ENCODE measurements around the gene AKAP10. TPM values are rescaled to one million over a fixed set of nuclear protein-coding genes. Genes with fewer than 3 reads are reported as not detected.

AKAP10 gene
- total RNA-seq, 5 donors from 2014 or later (not counting 1 experiment from before 2014, with no cell fraction given) = 43.3 to 61.3 (median 53.9) TPM

- Mint-ChIP-seq H3K4me1 (peaks cover 0 to 5% (median 5%) of the 10 kb centered on the region in 3 donors), H3K4me3 (no peak overlapping the region), H3K27ac (no peak overlapping the region), H3K9me3 (no peaks in the 10 kb centered on the region), H3K27me3 (no peaks in the 10 kb centered on the region), H3K36me3 (peaks cover 58% of the 10 kb centered on the region)
- no CpG with 5 or more reads among the region's 4 CpGs for WGBS (ENCODE audit: insufficient coverage)
- Histone ChIP-seq H3K4me3 (ENCODE audit: control insufficient read depth in 1 of 2, extremely low read depth in 1 of 2, low read length in 1 of 2) (no peak overlapping the region), H3K36me3 (ENCODE audit: control insufficient read depth in 2 of 2, extremely low read depth in 1 of 2, insufficient read depth in 1 of 2, low read length in 1 of 2) (peaks cover 4 to 65% of the 10 kb centered on the region in 2 donors), H3K27ac (ENCODE audit: low read length) (no peak overlapping the region), H3K27me3 (replicated peaks in 1 of 2; ENCODE audit: control insufficient read depth in 2 of 2, extremely low read depth in 1 of 2, insufficient read depth in 2 of 2, low read length in 1 of 2) (no peaks in the 10 kb centered on the region), H3K9me3 (no peaks in the 10 kb centered on the region), H3K4me1 (ENCODE audit: control insufficient read depth in 1 of 2, extremely low read depth in 1 of 2, insufficient read depth in 2 of 2, low read length in 2 of 2) (no peaks in the 10 kb centered on the region)
- ChIA-PET POLR2A (no interaction called here), CTCF (interaction anchor here in 1 of 2 donors (0.7 kb wide), 1 partner anchor 10 kb away, joined by 4 read pairs; no protein-coding TSS in a partner anchor)
- no peak for ATAC-seq (replicated peaks in 1 of 4)
- DNase-seq = no peak
Measured at GRCh38 chr17:19928299-19928698, 49.3 kb downstream of the AKAP10 start.

- H3K9me3 Mint-ChIP-seq = no peaks in the 10 kb centered on the region
- Histone ChIP-seq H3K36me3 (ENCODE audit: control insufficient read depth in 2 of 2, extremely low read depth in 1 of 2, insufficient read depth in 1 of 2, low read length in 1 of 2) (peaks cover 10 to 84% of the 10 kb centered on the region in 2 donors), H3K27me3 (replicated peaks in 1 of 2; ENCODE audit: control insufficient read depth in 2 of 2, extremely low read depth in 1 of 2, insufficient read depth in 2 of 2, low read length in 1 of 2) (no peaks in the 10 kb centered on the region), H3K27ac (ENCODE audit: low read length) (no peak overlapping the region), H3K4me1 (ENCODE audit: control insufficient read depth in 1 of 2, extremely low read depth in 1 of 2, insufficient read depth in 2 of 2, low read length in 2 of 2) (no peaks in the 10 kb centered on the region), H3K9me3 (no peaks in the 10 kb centered on the region), H3K4me3 (ENCODE audit: control insufficient read depth in 1 of 2, extremely low read depth in 1 of 2, low read length in 1 of 2) (no peak overlapping the region)
- DNase-seq = no peak
- H3K4me3 Mint-ChIP-seq = no peak overlapping the region
- H3K27me3 Mint-ChIP-seq = no peaks in the 10 kb centered on the region
- ChIA-PET POLR2A (no interaction called here), CTCF (interaction anchor here in 1 of 2 donors (0.6 kb wide), 1 partner anchor 114 kb away, joined by 3 read pairs; no protein-coding TSS in a partner anchor)
- H3K4me1 Mint-ChIP-seq = peaks cover 0 to 22% (median 0%) of the 10 kb centered on the region in 3 donors
- WGBS (ENCODE audit: insufficient coverage) = 100% methylated on average over 2 of the region's 2 CpGs
- no peak for ATAC-seq (replicated peaks in 1 of 4)
- H3K36me3 Mint-ChIP-seq = peaks cover 47% of the 10 kb centered on the region
- H3K27ac Mint-ChIP-seq = no peak overlapping the region
Measured at GRCh38 chr17:19915245-19915978, 62.2 kb downstream of the AKAP10 start.

GRCh38 chr17:19911033-19911432 is 66.6 kb downstream of the AKAP10 start:
- POLR2A ChIA-PET = no interaction called here
- CTCF ChIA-PET = no interaction called here
- peaks cover 3 to 90% of the 10 kb centered on the region in 2 donors for H3K36me3 ChIP-seq (ENCODE audit: control insufficient read depth in 2 of 2, extremely low read depth in 1 of 2, insufficient read depth in 1 of 2, low read length in 1 of 2)

GRCh38 chr17:19909139-19909538 is 68.5 kb downstream of the AKAP10 start:
- H3K27me3 Mint-ChIP-seq = no peaks in the 10 kb centered on the region
- H3K9me3 ChIP-seq = no peaks in the 10 kb centered on the region
- no peak for ATAC-seq (replicated peaks in 1 of 4)
- no peaks in the 10 kb centered on the region for H3K27me3 ChIP-seq (replicated peaks in 1 of 2; ENCODE audit: control insufficient read depth in 2 of 2, extremely low read depth in 1 of 2, insufficient read depth in 2 of 2, low read length in 1 of 2)
- CTCF ChIA-PET = no interaction called here
- WGBS (ENCODE audit: insufficient coverage) = 93% methylated on average over 2 of the region's 6 CpGs
- H3K27ac Mint-ChIP-seq = no peak overlapping the region
- POLR2A ChIA-PET = no interaction called here
- no peak for DNase-seq
- H3K36me3 ChIP-seq (ENCODE audit: control insufficient read depth in 2 of 2, extremely low read depth in 1 of 2, insufficient read depth in 1 of 2, low read length in 1 of 2) = peaks cover 7 to 83% of the 10 kb centered on the region in 2 donors
- no peak overlapping the region for H3K27ac ChIP-seq (ENCODE audit: low read length)
- H3K4me3 Mint-ChIP-seq = no peak overlapping the region
- no peak overlapping the region for H3K4me3 ChIP-seq (ENCODE audit: control insufficient read depth in 1 of 2, extremely low read depth in 1 of 2, low read length in 1 of 2)
- H3K4me1 ChIP-seq (ENCODE audit: control insufficient read depth in 1 of 2, extremely low read depth in 1 of 2, insufficient read depth in 2 of 2, low read length in 2 of 2) = no peaks in the 10 kb centered on the region
- peaks cover 54% of the 10 kb centered on the region for H3K36me3 Mint-ChIP-seq
- no peaks in the 10 kb centered on the region for H3K9me3 Mint-ChIP-seq
- peaks cover 0 to 7% (median 0%) of the 10 kb centered on the region in 3 donors for H3K4me1 Mint-ChIP-seq

More at GRCh38 chr17:19911033-19911432, 66.6 kb downstream of the AKAP10 start:
- no peak overlapping the region for H3K4me3 ChIP-seq (ENCODE audit: control insufficient read depth in 1 of 2, extremely low read depth in 1 of 2, low read length in 1 of 2)
- WGBS (ENCODE audit: insufficient coverage) = 100% methylated on average over 2 of the region's 2 CpGs
- no peaks in the 10 kb centered on the region for H3K27me3 Mint-ChIP-seq
- ATAC-seq (replicated peaks in 1 of 4) (no peak), DNase-seq (no peak)
- no peak overlapping the region for H3K4me3 Mint-ChIP-seq
- H3K27me3 ChIP-seq (replicated peaks in 1 of 2; ENCODE audit: control insufficient read depth in 2 of 2, extremely low read depth in 1 of 2, insufficient read depth in 2 of 2, low read length in 1 of 2) = no peaks in the 10 kb centered on the region
- no peaks in the 10 kb centered on the region for H3K9me3 ChIP-seq
- no peak overlapping the region for H3K27ac ChIP-seq (ENCODE audit: low read length)
- H3K4me1 Mint-ChIP-seq = peaks cover 0 to 18% (median 0%) of the 10 kb centered on the region in 3 donors
- no peaks in the 10 kb centered on the region for H3K9me3 Mint-ChIP-seq
- no peaks in the 10 kb centered on the region for H3K4me1 ChIP-seq (ENCODE audit: control insufficient read depth in 1 of 2, extremely low read depth in 1 of 2, insufficient read depth in 2 of 2, low read length in 2 of 2)
- H3K27ac Mint-ChIP-seq = no peak overlapping the region
- peaks cover 54% of the 10 kb centered on the region for H3K36me3 Mint-ChIP-seq

GRCh38 chr17:19905502-19905901 is 72.1 kb downstream of the AKAP10 start:
- ATAC-seq (replicated peaks in 1 of 4) (no peak), DNase-seq (no peak)
- H3K4me1 ChIP-seq (ENCODE audit: control insufficient read depth in 1 of 2, extremely low read depth in 1 of 2, insufficient read depth in 2 of 2, low read length in 2 of 2) = no peaks in the 10 kb centered on the region
- peaks cover 7 to 70% of the 10 kb centered on the region in 2 donors for H3K36me3 ChIP-seq (ENCODE audit: control insufficient read depth in 2 of 2, extremely low read depth in 1 of 2, insufficient read depth in 1 of 2, low read length in 1 of 2)
- no peak overlapping the region for H3K27ac ChIP-seq (ENCODE audit: low read length)
- POLR2A ChIA-PET = no interaction called here
- H3K27me3 ChIP-seq (replicated peaks in 1 of 2; ENCODE audit: control insufficient read depth in 2 of 2, extremely low read depth in 1 of 2, insufficient read depth in 2 of 2, low read length in 1 of 2) = no peaks in the 10 kb centered on the region
- CTCF ChIA-PET = no interaction called here
- Mint-ChIP-seq H3K4me1 (no peaks in the 10 kb centered on the region), H3K9me3 (no peaks in the 10 kb centered on the region), H3K4me3 (no peak overlapping the region), H3K36me3 (peaks cover 49% of the 10 kb centered on the region), H3K27ac (no peak overlapping the region), H3K27me3 (no peaks in the 10 kb centered on the region)
- no peak overlapping the region for H3K4me3 ChIP-seq (ENCODE audit: control insufficient read depth in 1 of 2, extremely low read depth in 1 of 2, low read length in 1 of 2)
- H3K9me3 ChIP-seq = no peaks in the 10 kb centered on the region
- WGBS (ENCODE audit: insufficient coverage) = no CpG with 5 or more reads among the region's 5 CpGs

- H3K36me3 ChIP-seq (ENCODE audit: control insufficient read depth in 2 of 2, extremely low read depth in 1 of 2, insufficient read depth in 1 of 2, low read length in 1 of 2) = peaks cover 10 to 67% of the 10 kb centered on the region in 2 donors
- H3K27me3 Mint-ChIP-seq = no peaks in the 10 kb centered on the region
- no CpG with 5 or more reads among the region's 5 CpGs for WGBS (ENCODE audit: insufficient coverage)
- peaks cover 50% of the 10 kb centered on the region for H3K36me3 Mint-ChIP-seq
- ATAC-seq (replicated peaks in 1 of 4) = no peak
- H3K27me3 ChIP-seq (replicated peaks in 1 of 2; ENCODE audit: control insufficient read depth in 2 of 2, extremely low read depth in 1 of 2, insufficient read depth in 2 of 2, low read length in 1 of 2) = no peaks in the 10 kb centered on the region
- no peaks in the 10 kb centered on the region for H3K4me1 ChIP-seq (ENCODE audit: control insufficient read depth in 1 of 2, extremely low read depth in 1 of 2, insufficient read depth in 2 of 2, low read length in 2 of 2)
- no peak overlapping the region for H3K4me3 ChIP-seq (ENCODE audit: control insufficient read depth in 1 of 2, extremely low read depth in 1 of 2, low read length in 1 of 2)
- H3K27ac Mint-ChIP-seq = peak overlapping the region in 1 of 2 donors; percentile 16
- POLR2A ChIA-PET = no interaction called here
- no peak overlapping the region for H3K4me3 Mint-ChIP-seq
- no peak overlapping the region for H3K27ac ChIP-seq (ENCODE audit: low read length)
- no peaks in the 10 kb centered on the region for H3K9me3 ChIP-seq
- no peak for DNase-seq
- CTCF ChIA-PET = interaction anchor here in 1 of 2 donors (0.7 kb wide), 1 partner anchor 106 kb away, joined by 3 read pairs; no protein-coding TSS in a partner anchor
- no peaks in the 10 kb centered on the region for H3K4me1 Mint-ChIP-seq
- no peaks in the 10 kb centered on the region for H3K9me3 Mint-ChIP-seq
Measured at GRCh38 chr17:19904924-19905323, 72.7 kb downstream of the AKAP10 start.

All from T-cell (primary cell).